ENCODE data around the gene LIX1L. TPM values are rescaled to one million over a fixed set of nuclear protein-coding genes. Genes with fewer than 3 reads are reported as not detected.

The LIX1L gene
- total and polyA plus RNA-seq, 2 of the 13 experiments (the other 11 are each of a cell fraction or from before 2014, with no cell fraction given): 8.1 to 24.9 TPM

DNA sequence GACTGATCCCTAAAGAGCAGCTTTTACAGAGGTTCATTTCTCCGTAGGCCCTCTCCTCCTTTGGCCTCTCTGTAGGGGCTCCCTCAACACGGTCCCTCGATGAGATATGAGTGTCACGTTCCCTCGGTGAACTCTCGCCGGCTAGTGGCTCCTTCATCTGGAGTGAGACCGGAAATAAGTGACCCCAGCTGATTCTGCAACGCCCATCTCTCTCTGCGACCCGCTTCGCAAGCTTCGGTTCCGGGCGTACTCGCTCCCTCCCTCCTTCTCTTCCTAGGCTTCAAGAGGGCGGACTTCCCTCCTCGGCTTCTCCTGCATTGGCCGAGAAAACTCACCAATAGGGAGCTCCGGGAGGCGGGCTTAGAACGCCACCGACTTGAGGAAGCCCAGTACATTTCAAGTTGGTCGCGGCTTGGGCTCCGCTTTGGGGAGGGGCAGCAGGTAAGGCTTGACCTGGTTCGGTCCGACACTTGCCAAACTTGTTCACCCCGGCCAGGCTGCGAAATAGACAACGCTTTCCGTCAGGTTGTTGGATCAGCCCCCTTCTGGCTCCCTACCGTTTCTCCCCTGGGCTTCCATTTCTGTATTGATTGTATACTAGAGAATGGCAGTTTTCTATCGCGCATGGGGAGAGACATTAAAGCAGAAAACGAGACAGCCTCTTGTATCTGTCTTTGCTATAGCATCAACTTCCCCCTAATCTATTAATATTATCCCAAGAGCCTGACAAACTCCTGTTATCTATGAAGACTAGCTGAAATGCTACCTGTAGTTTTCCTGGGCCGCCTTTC is 6.7 kb upstream of the LIX1L start, which contains the start of the genes ANKRD34A and POLR3GL (continued):
- TF ChIP-seq, protein P1, sequence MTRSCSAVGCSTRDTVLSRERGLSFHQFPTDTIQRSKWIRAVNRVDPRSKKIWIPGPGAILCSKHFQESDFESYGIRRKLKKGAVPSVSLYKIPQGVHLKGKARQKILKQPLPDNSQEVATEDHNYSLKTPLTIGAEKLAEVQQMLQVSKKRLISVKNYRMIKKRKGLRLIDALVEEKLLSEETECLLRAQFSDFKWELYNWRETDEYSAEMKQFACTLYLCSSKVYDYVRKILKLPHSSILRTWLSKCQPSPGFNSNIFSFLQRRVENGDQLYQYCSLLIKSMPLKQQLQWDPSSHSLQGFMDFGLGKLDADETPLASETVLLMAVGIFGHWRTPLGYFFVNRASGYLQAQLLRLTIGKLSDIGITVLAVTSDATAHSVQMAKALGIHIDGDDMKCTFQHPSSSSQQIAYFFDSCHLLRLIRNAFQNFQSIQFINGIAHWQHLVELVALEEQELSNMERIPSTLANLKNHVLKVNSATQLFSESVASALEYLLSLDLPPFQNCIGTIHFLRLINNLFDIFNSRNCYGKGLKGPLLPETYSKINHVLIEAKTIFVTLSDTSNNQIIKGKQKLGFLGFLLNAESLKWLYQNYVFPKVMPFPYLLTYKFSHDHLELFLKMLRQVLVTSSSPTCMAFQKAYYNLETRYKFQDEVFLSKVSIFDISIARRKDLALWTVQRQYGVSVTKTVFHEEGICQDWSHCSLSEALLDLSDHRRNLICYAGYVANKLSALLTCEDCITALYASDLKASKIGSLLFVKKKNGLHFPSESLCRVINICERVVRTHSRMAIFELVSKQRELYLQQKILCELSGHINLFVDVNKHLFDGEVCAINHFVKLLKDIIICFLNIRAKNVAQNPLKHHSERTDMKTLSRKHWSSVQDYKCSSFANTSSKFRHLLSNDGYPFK (CRISPR knock-in tag; IDR thresholded peaks at IDR 0.05; ENCODE audit: borderline replicate concordance): peak; percentile 75; the same call in 1 of the 2 replicates
- TF ChIP-seq, protein P2, sequence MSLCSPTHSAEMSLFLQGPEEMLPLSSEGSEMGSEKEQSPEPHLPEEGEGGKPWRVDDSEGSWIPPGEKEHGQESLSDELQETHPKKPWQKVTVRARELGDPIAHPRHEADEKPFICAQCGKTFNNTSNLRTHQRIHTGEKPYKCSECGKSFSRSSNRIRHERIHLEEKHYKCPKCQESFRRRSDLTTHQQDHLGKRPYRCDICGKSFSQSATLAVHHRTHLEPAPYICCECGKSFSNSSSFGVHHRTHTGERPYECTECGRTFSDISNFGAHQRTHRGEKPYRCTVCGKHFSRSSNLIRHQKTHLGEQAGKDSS (CRISPR knock-in tag; IDR thresholded peaks at IDR 0.05; ENCODE audit: borderline replicate concordance, low read depth): no peak
- TF ChIP-seq ZNF570 (CRISPR knock-in tag; IDR thresholded peaks at IDR 0.05; ENCODE audit: borderline replicate concordance): no peak
- no peak for TF ChIP-seq ATRX (CRISPR knock-in tag; IDR thresholded peaks at IDR 0.05; ENCODE audit: borderline replicate concordance)
- TF ChIP-seq EEA1 (CRISPR knock-in tag; IDR thresholded peaks at IDR 0.05; ENCODE audit: borderline replicate concordance): no peak
- TF ChIP-seq SRF (IDR thresholded peaks at IDR 0.05; ENCODE audit: low read depth, low read length): no peak
- peak; percentile 70; the same call in 1 of the 2 replicates for TF ChIP-seq NR2C2 (CRISPR knock-in tag; IDR thresholded peaks at IDR 0.05; ENCODE audit: borderline replicate concordance)
- TF ChIP-seq HNRNPUL1 (IDR thresholded peaks at IDR 0.05; ENCODE audit: low read depth, low read length): no peak
- no peak for TF ChIP-seq U2AF2 (IDR thresholded peaks at IDR 0.05; ENCODE audit: low read depth, low read length)
- no peak for TF ChIP-seq ZNF451 (CRISPR knock-in tag; IDR thresholded peaks at IDR 0.05)
- TF ChIP-seq SAP130 (CRISPR knock-in tag; IDR thresholded peaks at IDR 0.05; ENCODE audit: low read depth): peak; percentile 91
- TF ChIP-seq, protein P3, sequence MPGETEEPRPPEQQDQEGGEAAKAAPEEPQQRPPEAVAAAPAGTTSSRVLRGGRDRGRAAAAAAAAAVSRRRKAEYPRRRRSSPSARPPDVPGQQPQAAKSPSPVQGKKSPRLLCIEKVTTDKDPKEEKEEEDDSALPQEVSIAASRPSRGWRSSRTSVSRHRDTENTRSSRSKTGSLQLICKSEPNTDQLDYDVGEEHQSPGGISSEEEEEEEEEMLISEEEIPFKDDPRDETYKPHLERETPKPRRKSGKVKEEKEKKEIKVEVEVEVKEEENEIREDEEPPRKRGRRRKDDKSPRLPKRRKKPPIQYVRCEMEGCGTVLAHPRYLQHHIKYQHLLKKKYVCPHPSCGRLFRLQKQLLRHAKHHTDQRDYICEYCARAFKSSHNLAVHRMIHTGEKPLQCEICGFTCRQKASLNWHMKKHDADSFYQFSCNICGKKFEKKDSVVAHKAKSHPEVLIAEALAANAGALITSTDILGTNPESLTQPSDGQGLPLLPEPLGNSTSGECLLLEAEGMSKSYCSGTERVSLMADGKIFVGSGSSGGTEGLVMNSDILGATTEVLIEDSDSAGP (CRISPR knock-in tag; IDR thresholded peaks at IDR 0.05; ENCODE audit: borderline replicate concordance): peak; percentile 72; the same call in 1 of the 2 replicates
- peak; percentile 65; the same call in 1 of the 2 replicates for TF ChIP-seq ARNTL (CRISPR knock-in tag; IDR thresholded peaks at IDR 0.05)
- TF ChIP-seq, protein P4, sequence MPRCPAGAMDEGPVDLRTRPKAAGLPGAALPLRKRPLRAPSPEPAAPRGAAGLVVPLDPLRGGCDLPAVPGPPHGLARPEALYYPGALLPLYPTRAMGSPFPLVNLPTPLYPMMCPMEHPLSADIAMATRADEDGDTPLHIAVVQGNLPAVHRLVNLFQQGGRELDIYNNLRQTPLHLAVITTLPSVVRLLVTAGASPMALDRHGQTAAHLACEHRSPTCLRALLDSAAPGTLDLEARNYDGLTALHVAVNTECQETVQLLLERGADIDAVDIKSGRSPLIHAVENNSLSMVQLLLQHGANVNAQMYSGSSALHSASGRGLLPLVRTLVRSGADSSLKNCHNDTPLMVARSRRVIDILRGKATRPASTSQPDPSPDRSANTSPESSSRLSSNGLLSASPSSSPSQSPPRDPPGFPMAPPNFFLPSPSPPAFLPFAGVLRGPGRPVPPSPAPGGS (CRISPR knock-in tag; IDR thresholded peaks at IDR 0.05): peak; percentile 57; the same call in 1 of the 2 replicates
- TF ChIP-seq, protein P5, sequence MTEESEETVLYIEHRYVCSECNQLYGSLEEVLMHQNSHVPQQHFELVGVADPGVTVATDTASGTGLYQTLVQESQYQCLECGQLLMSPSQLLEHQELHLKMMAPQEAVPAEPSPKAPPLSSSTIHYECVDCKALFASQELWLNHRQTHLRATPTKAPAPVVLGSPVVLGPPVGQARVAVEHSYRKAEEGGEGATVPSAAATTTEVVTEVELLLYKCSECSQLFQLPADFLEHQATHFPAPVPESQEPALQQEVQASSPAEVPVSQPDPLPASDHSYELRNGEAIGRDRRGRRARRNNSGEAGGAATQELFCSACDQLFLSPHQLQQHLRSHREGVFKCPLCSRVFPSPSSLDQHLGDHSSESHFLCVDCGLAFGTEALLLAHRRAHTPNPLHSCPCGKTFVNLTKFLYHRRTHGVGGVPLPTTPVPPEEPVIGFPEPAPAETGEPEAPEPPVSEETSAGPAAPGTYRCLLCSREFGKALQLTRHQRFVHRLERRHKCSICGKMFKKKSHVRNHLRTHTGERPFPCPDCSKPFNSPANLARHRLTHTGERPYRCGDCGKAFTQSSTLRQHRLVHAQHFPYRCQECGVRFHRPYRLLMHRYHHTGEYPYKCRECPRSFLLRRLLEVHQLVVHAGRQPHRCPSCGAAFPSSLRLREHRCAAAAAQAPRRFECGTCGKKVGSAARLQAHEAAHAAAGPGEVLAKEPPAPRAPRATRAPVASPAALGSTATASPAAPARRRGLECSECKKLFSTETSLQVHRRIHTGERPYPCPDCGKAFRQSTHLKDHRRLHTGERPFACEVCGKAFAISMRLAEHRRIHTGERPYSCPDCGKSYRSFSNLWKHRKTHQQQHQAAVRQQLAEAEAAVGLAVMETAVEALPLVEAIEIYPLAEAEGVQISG (CRISPR knock-in tag; IDR thresholded peaks at IDR 0.05): peak; percentile 54
- TF ChIP-seq RBFOX2 (IDR thresholded peaks at IDR 0.05; ENCODE audit: low read depth, low read length): peak; percentile 48; the same call in 1 of the 2 replicates
- peak; percentile 18; the same call in 1 of the 2 replicates for TF ChIP-seq ZNF335 (CRISPR knock-in tag; IDR thresholded peaks at IDR 0.05)
- TF ChIP-seq SP140L (CRISPR knock-in tag; IDR thresholded peaks at IDR 0.05; ENCODE audit: borderline replicate concordance): no peak
- TF ChIP-seq HDAC6 (IDR thresholded peaks at IDR 0.05; ENCODE audit: low read depth, low read length): no peak

All from HepG2 (cell line).